Hepatocyte (in vitro differentiated cells): Measurements from ENCODE around the gene ENTHD1. TPM values are rescaled to one million over a fixed set of nuclear protein-coding genes. Genes with fewer than 3 reads are reported as not detected.

Source experiments
- DNase-seq: peaks from one replicate; pipeline ENCODE4 v3.0.0-alpha.2; 2016; ENCODE audit warnings: low spot score
- H2AFZ ChIP-seq: fragments of 200-600 bp; sonication (generic); 2 replicates; pipeline ENCODE4 v1.6.0; 2016; ENCODE audit warnings: antibody characterized with exemption, mild to moderate bottlenecking
- H3K27ac ChIP-seq: fragments of 200-600 bp; sonication (generic); 2 replicates; pipeline ENCODE4 v1.5.1; 2016; ENCODE audit warnings: mild to moderate bottlenecking
- H3K27me3 ChIP-seq: fragments of 200-600 bp; sonication (generic); 2 replicates; pipeline ENCODE4 v1.6.1; 2016
- H3K36me3 ChIP-seq: fragments of 200-600 bp; sonication (generic); replicated peaks from 2 replicates; pipeline ENCODE4 v1.5.1; 2016; ENCODE audit warnings: low read depth; ENCODE audit not compliant: insufficient read depth
- H3K4me1 ChIP-seq: fragments of 200-600 bp; sonication (generic); 2 replicates; pipeline ENCODE4 v1.5.1; 2016; ENCODE audit warnings: mild to moderate bottlenecking, moderate library complexity; ENCODE audit not compliant: insufficient read depth
- H3K4me2 ChIP-seq: fragments of 200-600 bp; sonication (generic); 2 replicates; pipeline ENCODE4 v1.6.0; 2016
- H3K4me3 ChIP-seq: fragments of 200-600 bp; sonication (generic); 2 replicates; pipeline ENCODE4 v1.5.1; 2016; ENCODE audit warnings: mild to moderate bottlenecking
- H3K79me2 ChIP-seq: fragments of 200-600 bp; sonication (generic); 2 replicates; pipeline ENCODE4 v1.6.0; 2017; ENCODE audit warnings: mild to moderate bottlenecking
- H3K9me2 ChIP-seq: fragments of 200-600 bp; sonication (generic); replicated peaks from 2 replicates; pipeline ENCODE4 v1.6.0; 2017; ENCODE audit warnings: mild to moderate bottlenecking; ENCODE audit not compliant: insufficient read depth
- H3K9me3 ChIP-seq: fragments of 200-600 bp; sonication (generic); 2 replicates; pipeline ENCODE4 v1.5.1; 2016; ENCODE audit warnings: low read depth, mild to moderate bottlenecking
- H4K20me1 ChIP-seq: fragments of 200-600 bp; sonication (generic); 2 replicates; pipeline ENCODE4 v1.6.0; 2016; ENCODE audit warnings: mild to moderate bottlenecking; ENCODE audit not compliant: insufficient read depth, poor library complexity, severe bottlenecking
- CTCF ChIP-seq: fragments of 200-600 bp; sonication (generic); IDR thresholded peaks from 2 replicates; pipeline ENCODE4 v1.5.1; 2016; ENCODE audit warnings: antibody characterized with exemption, mild to moderate bottlenecking; ENCODE audit not compliant: poor library complexity
- EZH2 ChIP-seq: fragments of 200-600 bp; sonication (generic); IDR thresholded peaks from 2 replicates; pipeline ENCODE4 v1.6.1; 2016; ENCODE audit warnings: antibody characterized with exemption, mild to moderate bottlenecking, borderline replicate concordance
- EZH2phosphoT487 ChIP-seq: fragments of 200-600 bp; sonication (generic); IDR thresholded peaks from one replicate; pipeline ENCODE4 v1.6.1; 2018; ENCODE audit warnings: antibody characterized with exemption, mild to moderate bottlenecking, low read depth, moderate library complexity; ENCODE audit not compliant: unreplicated experiment, severe bottlenecking
- WGBS: methylation state at CpG from one replicate; pipeline ENCODE4 v1.1.6; 2016; ENCODE audit warnings: low lambda C conversion rate; ENCODE audit errors: missing lambda C conversion rate; 5-methylcytosine and 5-hydroxymethylcytosine counted together
- polyA plus RNA-seq: library from polyadenylated mRNA; unstranded; fragments of >200 nt; fragmentation: Nextera tagmentation; extraction: Ambion mirVana; gene quantifications from 2 replicates; pipeline ENCODE4 v1.2.1, GENCODE V29; 2016
- total RNA-seq: library from RNA; depleted of rRNA; stranded (reverse); fragments of >200 nt; gene quantifications from 2 replicates; pipeline ENCODE4 v1.2.3, GENCODE V29; 2014

The ENTHD1 gene
- total and polyA plus RNA-seq, 2 experiments from 2014 or later, result not detected

GRCh38 chr22:39907605-39908097 is 14.1 kb upstream of the ENTHD1 start:
- Histone ChIP-seq H3K9me3 (no peaks in the 10 kb centered on the region), H3K79me2 (no peaks in the 10 kb centered on the region), H3K4me3 (no peak overlapping the region), H3K9me2 (no peaks in the 10 kb centered on the region), H4K20me1 (no peaks in the 10 kb centered on the region), H3K4me1 (no peaks in the 10 kb centered on the region), H3K27me3 (peaks cover 1% of the 10 kb centered on the region), H2AFZ (no peak overlapping the region), H3K27ac (no peak overlapping the region), H3K36me3 (no peaks in the 10 kb centered on the region), H3K4me2 (no peak overlapping the region)
- 87% methylated on average over 9 of the region's 9 CpGs for WGBS
- DNase-seq, result no peak
- TF ChIP-seq CTCF (no peak), EZH2 (no peak), EZH2phosphoT487 (no peak)

DNA sequence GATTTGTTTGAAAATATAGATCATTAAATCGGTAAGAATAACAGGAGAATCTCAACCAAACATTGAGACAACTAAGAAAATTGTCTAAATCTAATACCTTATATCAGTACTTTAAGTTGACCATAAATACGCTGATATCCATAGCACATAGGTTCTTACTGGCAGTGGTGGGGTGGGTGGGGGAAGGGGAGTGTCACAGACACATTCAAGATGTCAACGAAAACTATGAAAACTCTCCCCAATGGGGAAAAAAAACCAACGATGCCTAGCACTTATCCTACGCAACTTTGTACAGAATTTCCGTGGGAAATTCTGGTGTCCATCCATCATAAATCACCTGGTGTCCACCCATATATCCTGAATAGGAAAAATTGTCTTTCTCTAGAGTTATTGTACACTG is 13.5 kb upstream of the ENTHD1 start:
- DNase-seq, result no peak
- no peak overlapping the region for H3K4me3 ChIP-seq
- H4K20me1 ChIP-seq, result no peaks in the 10 kb centered on the region
- H3K27me3 ChIP-seq, result peaks cover 7% of the 10 kb centered on the region
- no peak overlapping the region for H3K27ac ChIP-seq
- H3K9me2 ChIP-seq, result no peaks in the 10 kb centered on the region
- H2AFZ ChIP-seq, result no peak overlapping the region
- no peaks in the 10 kb centered on the region for H3K9me3 ChIP-seq
- no peak for TF ChIP-seq EZH2
- TF ChIP-seq EZH2phosphoT487, result no peak
- no peak for TF ChIP-seq CTCF
- H3K4me1 ChIP-seq, result no peaks in the 10 kb centered on the region
- no peaks in the 10 kb centered on the region for H3K79me2 ChIP-seq
- 89% methylated on average over 6 of the region's 6 CpGs for WGBS
- H3K36me3 ChIP-seq, result no peaks in the 10 kb centered on the region
- no peak overlapping the region for H3K4me2 ChIP-seq

- H4K20me1 ChIP-seq, result no peaks in the 10 kb centered on the region
- H3K4me2 ChIP-seq, result no peak overlapping the region
- no peaks in the 10 kb centered on the region for H3K9me3 ChIP-seq
- H2AFZ ChIP-seq, result no peak overlapping the region
- H3K4me3 ChIP-seq, result no peak overlapping the region
- no peaks in the 10 kb centered on the region for H3K9me2 ChIP-seq
- no peak for TF ChIP-seq EZH2
- TF ChIP-seq EZH2phosphoT487, result no peak
- TF ChIP-seq CTCF, result no peak
- H3K27ac ChIP-seq, result no peak overlapping the region
- DNase-seq, result no peak
- no peaks in the 10 kb centered on the region for H3K4me1 ChIP-seq
- H3K79me2 ChIP-seq, result no peaks in the 10 kb centered on the region
- no peaks in the 10 kb centered on the region for H3K36me3 ChIP-seq
- 78% methylated on average over 3 of the region's 3 CpGs for WGBS
- H3K27me3 ChIP-seq, result peaks cover 14% of the 10 kb centered on the region
These were observed 12.6 kb upstream of the ENTHD1 start for GRCh38 chr22:39906207-39906606.

- no peak overlapping the region for H3K4me3 ChIP-seq
- 94% methylated on average over 3 of the region's 3 CpGs for WGBS
- no peak for DNase-seq
These were observed 12.1 kb upstream of the ENTHD1 start for GRCh38 chr22:39905687-39906086.

More at GRCh38 chr22:39905687-39906086, 12.1 kb upstream of the ENTHD1 start:
- Histone ChIP-seq H3K9me3 (no peaks in the 10 kb centered on the region), H4K20me1 (no peaks in the 10 kb centered on the region), H3K27ac (no peak overlapping the region), H3K4me2 (no peak overlapping the region), H3K4me1 (no peaks in the 10 kb centered on the region), H2AFZ (no peak overlapping the region), H3K79me2 (no peaks in the 10 kb centered on the region), H3K36me3 (no peaks in the 10 kb centered on the region), H3K27me3 (peaks cover 17% of the 10 kb centered on the region), H3K9me2 (no peaks in the 10 kb centered on the region)
- TF ChIP-seq EZH2phosphoT487 (no peak), CTCF (no peak), EZH2 (no peak)
